Dedifferentiated amniotic fluid mesenchymal stem cell (primary cell): ENCODE data around the gene POFUT2.

Experiments
- DNase-seq: peaks from one replicate; pipeline ENCODE4 v3.0.0-alpha.2; 2016; ENCODE audit errors: extremely low spot score

POFUT2 gene

DNA sequence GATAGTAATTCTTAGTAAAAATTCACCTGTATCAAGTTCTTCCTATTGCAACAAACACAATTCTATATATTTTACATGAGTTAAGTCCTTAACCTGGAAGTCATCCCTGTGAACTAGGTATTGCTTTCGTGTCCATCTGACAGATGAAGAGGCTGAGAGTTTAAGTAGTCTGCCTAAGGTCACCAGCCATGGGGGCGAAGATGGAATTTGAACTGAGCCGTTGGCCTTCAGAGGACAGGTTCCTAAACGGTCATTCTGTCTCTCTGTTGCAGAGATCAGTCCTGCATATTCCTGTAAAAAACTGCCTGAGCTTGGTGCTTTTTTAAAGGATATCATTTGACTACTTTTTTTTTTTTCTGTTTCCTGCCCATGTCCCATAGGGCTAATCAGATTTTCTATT, 10.2 kb upstream of the POFUT2 start:
- no peak for DNase-seq

DNA sequence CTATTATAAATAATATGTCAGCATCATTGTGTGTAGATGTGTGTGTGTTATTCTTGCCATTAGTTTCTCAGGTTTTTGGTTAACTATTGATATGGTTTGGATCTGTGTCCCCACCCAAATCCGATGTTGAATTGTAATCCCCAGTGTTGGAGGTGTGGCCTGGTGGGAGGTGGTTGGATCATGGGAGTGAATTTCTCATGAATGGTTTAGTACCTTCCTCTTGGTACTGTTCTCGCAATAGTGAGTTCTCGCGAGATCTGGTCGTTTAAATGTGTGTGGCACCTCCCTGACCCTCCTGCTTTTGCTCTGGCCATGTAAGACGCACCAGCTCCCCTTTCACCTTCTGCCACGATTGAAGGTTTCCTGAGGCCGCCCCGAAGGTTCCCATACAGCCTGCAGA, 9.6 kb upstream of the POFUT2 start:
- no peak for DNase-seq

DNA sequence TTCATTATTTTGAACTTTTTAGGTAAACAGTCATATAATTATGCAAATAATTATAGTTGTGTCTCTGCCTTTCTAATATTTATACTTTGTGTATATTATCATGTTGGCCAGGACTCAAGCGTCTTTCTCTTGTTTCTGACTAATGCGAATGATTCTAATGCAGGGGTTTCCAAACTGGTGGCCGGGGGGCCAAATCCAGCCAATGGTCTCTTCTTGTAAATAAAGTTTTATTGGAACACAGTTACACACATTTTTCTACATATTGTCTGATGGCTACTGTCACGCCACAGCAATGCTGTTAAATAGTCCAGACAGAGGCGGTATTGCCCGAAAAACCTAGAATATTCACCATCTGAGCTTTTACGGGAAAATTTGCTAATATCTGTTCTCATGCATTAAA, 8.9 kb upstream of the POFUT2 start:
- DNase-seq: no peak

DNA sequence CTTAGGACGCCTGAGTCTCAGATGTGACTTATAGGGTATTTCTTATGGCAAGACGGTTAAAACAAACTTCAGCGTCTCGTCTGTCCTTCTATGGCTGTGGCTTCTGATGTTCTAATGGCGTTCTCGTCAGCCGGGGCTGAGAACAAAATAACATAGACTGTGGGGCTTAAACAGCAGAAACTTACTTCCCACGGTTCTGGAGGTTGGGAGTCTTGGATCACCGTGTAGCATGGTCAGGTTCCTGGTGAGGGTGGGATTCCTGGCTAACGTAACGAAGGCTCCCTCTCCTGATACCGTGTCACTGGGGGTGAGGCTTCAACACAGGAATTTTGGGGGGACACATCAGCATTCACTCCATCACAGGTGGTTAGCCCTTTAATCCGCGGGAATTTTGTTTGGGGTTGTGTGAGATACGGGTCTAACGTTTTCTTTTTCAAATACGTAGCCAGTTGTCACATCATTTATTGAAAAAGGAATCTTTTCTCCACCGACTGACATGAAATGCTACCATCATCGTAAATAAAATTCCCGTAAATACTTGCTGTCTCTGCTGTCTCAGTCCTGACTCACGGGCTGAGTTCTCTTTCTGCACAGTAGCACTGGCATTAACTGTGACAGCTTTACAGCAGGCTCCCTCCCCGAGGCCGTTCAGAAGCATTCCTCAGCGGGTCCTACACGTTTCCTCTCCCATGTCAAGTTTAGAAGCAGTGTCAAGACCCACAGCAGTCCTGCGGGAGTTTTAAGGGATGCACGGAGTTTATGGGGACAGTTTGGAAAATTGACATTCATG, 8.1 kb upstream of the POFUT2 start:
- DNase-seq: peak; percentile 57

DNA sequence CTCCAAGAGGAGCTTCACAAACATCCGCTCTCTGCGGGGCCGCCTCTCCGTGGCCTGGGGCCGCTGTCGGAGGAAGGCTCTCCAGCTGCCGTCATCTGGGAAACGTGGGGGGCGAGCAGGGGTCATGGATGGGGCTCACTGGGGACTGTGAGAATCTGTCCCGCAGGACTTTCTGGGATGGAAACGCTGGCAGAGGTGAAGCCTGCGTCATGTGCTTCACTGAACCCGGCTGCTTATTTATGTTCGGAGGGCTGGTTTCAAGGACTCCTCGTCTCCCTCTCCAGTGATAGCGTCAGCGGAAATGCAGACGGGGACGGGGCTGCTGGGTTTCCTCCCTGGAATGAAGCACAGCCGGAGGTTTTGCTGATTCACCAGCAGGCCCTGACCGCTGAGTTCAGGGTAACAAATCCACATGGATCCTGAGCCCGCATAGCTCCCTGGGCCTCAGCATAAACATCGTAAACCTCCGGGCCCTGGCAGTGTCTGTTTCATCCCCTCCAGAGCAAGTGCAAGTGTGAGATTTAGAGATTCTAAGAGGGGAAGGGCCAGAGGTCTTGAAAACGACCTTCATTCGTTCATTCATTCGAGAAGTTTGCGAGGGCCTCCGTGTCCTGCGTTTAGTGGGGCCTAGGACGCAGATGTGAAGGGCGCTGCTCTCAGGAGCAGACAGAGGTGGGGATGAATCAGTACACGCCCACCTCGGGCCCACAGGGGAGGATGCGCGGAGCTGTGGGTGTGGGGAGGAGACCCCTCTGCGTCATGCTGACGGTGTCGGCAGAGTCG, 7.0 kb upstream of the POFUT2 start:
- DNase-seq: peak; percentile 86

DNA sequence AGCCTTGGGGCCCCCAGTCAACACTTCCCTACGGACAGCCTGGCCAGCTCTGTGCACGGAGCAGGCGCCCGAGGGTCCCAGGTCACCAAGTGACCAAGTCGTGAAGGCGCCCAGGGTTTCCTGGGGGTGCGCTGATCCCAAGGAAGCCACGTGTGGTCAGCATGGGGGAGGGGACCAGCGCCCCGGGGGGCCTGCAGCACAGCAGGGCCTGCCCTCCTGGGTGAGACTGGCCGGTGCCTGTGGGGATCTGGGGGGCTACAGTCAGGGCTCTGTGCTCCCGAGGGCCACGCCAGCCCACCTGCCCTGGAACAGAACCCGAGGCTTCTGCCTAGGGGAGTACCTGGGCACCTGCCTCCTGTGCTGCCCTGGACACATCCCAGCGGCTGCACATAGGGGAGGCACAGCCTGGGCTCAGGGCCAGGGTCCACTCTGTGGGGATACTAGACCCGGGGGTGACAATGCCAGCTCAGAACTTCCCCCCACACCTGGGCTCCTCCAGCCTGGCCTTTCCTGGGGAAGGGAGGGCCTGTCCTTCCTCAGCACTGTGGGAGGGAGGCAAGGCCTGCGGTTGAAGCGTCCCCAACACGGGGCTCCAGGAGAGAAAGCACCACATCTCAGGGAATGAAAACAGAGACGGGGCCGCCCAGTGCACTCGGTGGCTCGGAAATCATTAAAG, 6.2 kb upstream of the POFUT2 start:
- DNase-seq: no peak

DNA sequence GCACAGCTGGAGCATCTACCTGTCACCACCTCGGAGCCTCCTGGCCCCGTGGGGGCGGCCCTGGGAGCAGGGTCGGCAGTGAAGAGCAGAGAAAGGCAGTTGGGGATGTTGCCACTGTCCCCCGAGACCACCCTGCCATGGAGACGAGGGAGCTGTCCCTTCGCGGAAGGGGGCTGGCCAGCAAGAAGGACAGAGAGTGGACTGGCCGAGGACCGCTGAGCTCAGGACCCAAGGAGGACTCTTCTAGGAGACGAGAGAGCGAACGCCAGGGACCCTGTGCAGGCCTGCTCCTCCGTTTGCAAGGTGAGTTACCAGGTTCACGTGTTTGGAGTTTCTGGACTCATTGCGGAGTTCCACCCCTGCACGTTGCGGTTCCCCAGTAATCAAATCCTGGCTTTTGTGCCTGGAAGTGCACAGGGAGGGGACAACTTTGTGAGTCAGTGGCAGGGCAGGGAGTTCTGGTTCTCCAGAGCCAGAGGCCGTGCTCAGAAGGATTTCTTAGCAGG, 5.6 kb upstream of the POFUT2 start:
- no peak for DNase-seq

DNA sequence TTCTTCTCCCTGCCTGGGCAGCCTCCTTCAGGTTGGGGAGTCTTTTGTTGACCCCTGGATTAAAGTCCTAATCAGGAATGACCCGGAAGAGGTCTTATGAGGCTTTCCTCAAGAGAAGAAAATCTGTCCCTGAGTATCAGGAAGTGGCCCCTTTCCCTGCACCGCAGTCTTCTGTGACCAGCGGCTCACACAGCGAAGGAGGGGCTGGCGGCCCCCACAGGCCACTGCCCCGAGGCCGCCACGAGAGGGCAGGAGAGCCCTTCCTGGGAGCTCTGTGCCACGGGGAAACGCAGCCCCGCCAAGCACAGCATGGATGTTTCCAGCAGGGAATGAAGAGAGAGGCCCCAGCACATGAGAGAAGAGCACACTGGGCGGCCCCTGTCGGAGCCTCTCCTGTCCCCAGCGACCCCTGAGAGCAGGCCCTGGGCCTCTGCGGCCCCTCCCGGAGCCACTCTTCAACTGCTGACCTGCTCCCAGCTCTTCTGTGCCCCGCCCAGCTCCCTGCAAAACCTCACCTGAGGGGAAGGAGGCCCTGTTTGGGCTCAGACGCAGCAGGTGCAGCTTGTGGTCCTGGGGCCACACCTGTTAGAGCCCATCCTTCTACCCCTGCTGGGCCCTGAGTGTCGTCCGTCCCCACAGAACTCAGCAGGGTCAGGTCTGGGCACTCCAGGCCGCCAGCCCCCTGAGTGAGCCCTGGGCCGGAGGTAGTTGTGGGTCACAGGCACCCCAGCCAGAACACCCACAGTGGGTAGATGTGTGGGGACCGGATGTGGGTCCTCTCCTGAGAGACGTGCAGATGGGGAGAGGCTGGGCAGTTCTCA, 4.9 kb upstream of the POFUT2 start:
- peak; percentile 74 for DNase-seq

DNA sequence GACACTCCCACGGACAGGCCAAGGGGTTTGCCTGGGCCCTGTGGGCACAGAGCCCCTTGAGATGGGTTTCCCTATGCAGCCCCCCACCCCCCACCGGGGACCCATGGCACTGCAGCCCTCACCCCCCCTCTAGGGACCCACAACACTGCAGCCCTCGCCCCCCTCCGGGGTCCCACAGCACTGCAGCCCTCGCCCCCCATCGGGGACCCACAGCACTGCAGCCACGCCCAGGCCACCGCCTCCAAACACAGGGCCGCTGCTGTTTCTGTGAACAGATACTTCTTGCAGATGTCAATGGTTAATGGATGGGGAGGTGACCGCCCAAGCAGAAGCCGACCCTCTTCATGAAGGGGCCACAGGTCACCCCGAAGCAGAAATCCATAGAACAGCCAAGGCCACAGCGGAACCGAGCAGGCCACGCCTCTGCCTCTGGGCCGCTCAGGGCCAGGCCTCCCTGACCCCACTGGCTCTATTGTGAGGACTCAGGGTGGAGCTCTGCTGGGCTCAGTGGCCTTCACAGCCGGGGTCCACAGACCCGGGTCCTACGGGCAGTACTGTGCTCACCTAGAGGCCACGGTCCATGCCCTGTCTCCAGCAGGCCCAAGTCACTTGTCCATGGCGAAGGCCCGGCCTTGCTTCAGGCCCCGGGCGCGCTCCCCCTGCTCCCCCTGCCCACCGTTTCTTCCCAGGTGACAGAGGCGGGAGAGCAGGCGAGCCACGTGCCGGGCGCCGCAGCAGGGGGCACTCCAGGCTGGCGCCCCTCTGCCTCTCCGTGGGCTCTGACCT, 4.1 kb upstream of the POFUT2 start:
- no peak for DNase-seq

DNA sequence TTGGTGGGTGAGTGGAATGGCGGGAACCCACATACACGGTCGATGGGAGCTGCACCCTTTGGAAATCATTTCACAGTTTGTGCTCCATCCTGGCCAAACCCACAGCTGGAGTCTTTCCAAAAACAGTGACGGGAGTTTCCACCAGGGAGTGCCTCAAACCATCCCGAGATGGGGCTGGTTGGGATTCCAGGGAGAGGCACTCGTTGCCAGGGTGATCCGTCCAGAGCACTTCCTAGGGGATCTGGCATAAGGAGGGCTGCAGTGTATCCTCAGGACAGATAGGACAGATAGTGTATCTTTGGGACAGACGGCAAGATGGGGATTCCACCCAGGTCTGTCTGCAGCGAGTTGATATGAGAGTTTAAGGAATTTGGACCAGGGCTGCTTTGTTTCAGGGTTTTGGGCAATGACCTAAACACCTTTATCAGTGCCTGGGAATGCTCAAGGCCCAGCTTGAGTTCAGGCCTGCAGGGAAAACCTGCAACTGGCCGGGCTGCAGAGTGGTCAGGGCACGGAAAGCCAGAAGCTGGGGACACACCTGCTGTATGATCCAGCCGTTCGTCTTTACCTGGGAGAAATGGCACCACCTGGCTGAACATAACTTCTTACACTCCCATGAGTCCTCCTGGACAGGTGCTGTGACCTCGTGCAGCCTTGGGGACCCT, 3.4 kb upstream of the POFUT2 start:
- DNase-seq: no peak

DNA sequence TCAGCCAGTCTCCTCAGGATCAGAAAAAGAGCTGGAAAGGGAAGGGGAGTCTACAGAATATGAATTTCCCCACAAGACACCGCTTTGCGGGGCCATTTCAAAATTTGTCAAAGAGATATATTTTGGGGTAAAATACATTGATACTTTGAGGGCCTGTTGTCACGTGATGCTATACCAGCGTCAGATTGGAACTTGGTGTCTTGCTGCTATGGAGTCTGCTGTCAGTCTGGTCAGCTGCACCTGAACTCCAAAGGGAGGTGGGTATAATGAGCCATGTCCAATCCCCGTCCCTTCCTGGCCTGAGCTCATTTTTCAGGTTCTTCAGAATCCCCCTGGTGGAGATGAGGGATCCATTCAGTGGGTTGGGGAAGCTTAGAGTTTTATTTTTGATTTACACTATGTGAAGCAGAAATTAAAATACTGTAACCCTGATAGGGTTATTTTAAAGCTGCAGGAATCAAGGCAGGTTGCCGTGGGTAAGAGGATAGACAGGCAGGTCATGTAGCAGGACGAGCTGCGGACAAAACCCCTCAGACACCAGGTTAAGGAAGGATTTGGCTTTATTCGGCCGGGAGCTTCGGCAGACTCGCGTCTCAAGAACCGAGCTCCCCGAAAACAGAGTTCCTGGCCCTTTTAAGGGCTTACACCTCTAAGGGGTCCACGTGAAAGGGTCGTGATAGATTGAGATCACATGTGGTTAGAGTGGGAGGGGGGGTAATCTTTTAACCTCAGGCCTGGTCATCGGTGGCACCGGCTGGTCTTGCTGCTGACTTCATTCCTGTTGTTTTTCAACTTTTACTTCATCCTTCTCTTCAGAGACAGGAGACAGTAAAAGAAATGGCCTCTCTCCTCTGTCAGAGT, 2.2 kb upstream of the POFUT2 start:
- no peak for DNase-seq

DNA sequence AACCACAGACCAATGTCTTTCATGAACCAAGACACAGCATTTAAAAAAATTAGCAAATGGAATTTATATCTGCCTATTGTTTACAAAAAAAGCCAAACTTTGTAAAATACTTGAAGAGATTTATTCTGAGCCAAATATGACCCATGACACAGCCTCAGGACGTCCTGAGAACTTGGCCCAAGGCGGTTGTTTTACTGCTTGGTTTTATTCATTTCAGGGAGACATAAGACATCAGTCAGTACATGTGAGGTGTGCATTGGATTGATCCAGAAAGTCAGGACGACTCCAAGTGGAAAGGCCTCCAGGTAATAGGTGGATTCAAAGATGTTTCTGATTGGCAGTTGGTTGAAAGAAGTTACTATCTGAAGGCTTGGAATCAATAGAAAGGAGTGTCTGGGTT, 1.4 kb upstream of the POFUT2 start:
- no peak for DNase-seq

DNA sequence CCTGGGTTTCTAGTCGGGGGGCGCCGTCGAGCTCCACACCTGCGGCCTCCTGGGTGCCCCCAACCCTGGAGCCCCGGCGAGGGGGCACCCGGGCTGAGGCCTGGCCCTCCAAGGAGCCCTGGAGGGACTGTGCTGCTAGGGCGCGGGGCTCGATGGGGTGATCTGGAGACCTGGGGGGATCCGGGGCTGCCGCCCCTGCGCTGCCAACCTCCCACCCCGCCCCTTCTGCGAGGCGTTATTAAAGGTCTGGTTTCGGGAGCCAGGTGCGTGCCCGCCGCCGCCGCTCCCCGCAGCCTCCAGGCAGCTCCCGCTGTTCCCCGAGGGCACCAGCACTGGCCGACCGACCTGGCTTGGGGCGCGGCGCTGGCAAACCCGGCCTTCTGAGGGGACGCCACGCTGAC, 746 bp upstream of the POFUT2 start:
- DNase-seq: no peak

DNA sequence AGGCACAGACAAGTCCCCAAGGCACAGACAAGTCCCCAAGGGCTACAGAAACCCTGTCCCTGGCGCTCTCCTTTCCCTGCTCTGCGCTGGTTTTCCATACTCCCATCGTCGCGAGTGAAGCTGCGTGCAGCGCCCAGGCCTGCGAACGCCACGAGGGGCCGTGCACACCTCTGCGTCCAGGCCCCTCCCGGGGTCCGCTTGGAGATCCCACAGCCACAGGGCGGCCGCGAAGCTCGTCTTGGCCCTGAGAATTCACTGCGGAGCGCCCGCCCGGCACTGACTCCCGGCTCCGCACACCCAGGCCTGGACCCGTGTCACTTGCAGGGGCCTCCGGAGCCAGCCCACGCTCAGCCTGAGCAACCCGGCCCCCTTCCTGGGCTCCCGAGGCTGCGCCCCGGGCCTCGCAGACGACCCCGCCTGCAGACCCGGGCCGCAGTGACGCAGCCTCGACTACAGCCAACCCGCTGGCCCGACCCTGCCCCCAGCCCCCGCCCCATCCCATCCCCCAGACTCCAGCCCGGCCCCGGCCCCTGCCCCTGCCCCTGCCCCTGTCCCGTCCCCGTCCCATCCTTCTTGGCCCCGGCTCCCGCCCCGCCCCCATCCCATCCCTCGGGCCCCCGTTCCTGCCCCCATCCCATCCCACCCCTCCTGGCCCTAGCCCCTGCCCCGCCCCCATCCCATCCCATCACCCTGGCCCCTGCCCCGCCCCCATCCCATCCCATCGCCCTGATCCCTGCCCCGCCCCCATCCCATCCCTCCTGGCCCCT, 841 bp downstream of the POFUT2 start:
- no peak for DNase-seq

DNA sequence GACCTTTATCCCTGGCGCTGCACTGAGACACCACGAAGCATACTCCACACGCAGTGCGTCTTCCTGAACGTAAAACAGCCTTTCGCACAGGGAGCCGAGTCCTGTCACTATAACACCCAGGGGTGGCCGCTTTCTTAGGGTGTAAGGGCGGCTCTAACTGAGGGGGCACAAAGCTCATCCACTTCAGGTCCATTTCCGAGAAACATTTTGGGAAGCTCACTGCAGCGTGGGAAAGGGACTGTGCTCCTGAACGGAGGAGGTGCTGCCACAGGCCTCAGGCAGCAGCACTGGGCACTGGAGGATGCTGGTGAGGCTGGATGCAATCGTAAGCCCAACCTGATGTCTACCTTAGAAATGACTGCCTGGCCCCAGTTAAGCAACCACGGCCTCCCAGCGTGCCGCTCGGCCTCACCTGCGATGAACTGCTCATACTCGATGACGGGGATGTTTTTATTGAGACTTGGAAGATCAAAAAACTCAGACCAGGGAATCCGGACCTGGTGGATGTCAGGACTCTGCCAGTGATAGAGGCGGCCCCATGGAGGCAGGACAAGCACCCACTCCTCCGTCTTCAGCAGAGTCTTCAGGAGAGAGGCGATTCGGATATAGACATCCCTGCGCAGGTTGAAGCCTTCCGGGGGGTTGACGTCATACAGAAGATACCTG, 2.3 kb downstream of the POFUT2 start:
- DNase-seq: no peak

DNA sequence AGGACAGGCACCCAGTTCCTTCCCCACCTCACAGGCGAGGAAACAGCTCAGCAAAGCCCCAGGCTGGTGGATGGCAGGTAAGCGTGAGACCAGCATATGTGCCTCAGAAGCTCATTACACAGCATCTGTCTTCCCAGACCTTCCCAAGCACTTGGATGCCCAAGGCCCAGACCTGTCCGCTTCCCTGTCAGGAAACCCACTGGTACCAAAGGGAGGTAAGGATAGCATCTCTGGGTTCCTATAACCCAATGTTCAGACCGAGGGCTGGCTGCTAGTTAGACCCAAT, 3.3 kb downstream of the POFUT2 start:
- no peak for DNase-seq

DNA sequence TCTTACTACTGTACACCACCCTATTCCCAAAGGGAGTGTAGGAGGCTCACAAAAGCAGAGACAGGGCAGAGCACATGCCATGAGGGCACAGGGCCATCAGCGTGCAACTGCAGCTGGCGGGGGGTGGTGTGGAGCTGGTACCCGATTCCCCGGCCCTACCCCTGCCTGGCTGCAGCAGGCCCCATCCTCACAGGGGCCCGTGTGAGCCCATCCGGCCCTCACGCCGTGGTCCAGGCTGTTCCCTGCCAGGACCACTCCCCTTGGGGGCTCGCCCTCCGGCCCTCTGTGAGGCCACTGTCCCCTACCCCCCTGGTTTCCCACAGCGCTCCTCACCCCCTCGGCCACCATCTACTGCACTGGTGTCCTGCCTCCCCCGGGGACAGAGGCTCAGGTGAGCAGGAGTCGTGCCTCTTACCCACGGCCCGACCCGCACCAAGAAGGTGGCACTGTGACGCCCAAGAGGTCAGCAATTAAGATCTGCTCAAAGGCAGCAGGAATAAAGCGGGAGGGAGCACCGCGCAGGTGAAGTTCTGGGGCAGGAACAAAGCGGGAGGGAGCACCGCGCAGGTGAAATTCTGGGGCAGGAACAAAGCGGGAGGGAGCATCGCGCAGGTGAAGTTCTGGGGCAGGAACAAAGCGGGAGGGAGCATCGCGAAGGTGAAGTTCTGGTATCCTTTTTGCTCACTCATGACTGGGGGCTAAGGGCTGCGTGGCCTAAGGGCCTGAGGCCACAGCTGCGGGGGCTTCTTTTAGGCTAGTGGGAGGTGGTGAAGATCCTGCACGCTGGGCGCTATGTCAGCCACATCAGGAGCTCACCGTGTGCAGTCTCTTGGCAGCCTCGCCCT, 3.9 kb downstream of the POFUT2 start:
- no peak for DNase-seq
